Fibroblast of villous mesenchyme (primary cell): ENCODE measurements around the gene LSMEM2. TPM values are rescaled to one million over a fixed set of nuclear protein-coding genes. Genes with fewer than 3 reads are reported as not detected.

ENCODE experiments used
- DNase-seq: peaks from one replicate; pipeline ENCODE4 v3.0.0-alpha.2; 2010; ENCODE audit warnings: low read depth
- H3K4me3 ChIP-seq: 2 replicates; pipeline ENCODE4 v1.5.1; 2011; ENCODE audit warnings: low read depth, mild to moderate bottlenecking, low read length
- CTCF ChIP-seq: IDR thresholded peaks from 2 replicates; pipeline ENCODE4 v1.5.1; 2012; ENCODE audit warnings: low read depth, mild to moderate bottlenecking, low read length; ENCODE audit not compliant: insufficient read depth
- total RNA-seq: library from RNA; depleted of rRNA; stranded (reverse); fragments of >200 nt; gene quantifications from 2 replicates; pipeline ENCODE4 v1.2.3, GENCODE V29; 2012

LSMEM2 gene
- total RNA-seq, 1 donor, result not detected

DNA sequence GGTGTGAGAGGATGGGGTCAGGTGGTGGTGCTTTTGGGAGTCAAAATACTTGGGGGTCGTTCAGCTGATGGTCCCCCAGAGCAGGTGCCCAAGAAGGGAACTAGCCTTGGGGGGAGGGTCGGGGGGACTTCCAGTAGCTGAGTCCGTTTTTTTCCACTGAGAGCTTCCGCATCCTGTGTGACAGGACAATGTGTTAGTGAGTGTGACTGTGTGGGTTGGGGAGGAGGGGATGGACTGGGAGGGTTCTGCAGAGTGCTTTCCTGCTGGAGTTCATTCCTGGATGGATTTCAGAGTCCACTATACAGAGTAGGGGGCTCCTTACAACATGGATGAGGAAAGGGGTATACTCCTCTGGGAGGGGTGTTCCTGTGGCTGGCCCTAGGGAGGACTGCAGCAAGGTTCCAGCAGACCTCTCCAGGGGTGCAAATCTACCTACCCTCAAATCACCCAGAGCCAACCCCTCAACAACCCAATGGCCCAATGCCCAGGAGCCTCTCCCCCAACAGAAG is 44.3 kb downstream of the LSMEM2 start:
- H3K4me3 ChIP-seq, result no peak overlapping the region
- no peak for DNase-seq
- no peak for TF ChIP-seq CTCF

DNA sequence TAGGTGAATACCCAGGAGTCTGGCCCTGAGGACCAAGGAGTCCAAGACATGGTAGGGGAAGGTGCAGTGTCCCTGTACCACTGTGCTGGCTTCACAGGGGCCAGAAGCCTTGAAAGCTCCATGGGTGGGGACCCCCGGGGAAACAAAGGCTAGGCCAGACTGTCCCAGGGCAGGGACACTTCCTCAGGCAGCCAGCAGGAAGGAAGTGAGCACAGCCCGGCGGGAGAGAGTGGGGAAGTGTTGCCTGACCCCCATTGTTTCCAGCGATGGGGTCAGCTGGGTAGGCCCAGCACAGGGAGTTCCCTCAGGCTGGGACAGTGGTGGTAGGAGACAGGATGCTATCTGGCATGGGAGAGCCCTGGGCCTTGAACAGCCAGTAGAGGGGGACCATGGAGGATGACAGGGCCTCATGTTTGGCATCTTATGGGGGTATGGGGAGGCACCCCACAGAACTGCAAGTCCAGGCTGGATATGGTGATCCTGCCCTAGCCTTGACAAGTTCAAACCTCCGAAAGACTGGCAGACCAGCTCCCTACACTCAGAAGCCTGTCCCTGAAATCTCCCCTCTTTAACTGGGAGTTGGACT is 44.8 kb downstream of the LSMEM2 start:
- TF ChIP-seq CTCF, result no peak

DNA sequence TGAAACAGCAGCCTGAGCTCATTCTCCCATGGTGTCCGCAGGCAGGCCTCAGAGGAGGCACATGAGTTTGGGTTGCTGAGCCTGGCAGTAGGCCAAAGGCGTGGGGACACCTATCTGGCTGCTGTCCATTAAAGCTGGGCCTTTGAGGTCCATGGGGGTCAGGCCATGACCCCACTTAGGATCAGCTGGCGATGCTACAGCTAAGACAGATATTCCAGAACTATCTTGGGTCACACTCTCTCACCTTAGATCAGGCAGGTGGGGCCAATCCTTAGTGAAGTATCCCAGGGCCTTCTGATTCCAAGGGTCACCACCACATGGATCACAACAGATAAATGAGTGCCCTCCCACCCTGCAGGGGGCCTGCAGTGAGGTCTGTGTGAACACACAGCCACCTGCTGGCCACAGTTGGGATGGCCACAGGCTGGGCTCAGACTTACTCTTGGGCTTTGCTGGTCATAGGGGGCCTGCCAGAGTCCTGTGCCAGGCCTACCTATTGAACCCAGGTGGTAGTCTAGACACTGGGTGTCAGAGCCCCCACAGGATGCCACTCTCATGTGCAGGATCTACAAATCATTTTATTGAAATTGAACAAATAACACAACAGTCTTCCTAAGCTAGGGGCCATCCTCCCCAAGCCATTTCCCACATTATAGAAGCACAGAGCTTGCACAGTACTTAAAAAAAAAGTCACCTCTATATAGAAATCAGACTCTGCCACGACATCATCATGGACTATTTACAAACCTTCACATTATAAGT is 45.6 kb downstream of the LSMEM2 start:
- TF ChIP-seq CTCF, result peak; percentile 91
- peak; percentile 64 for DNase-seq
- no peak overlapping the region for H3K4me3 ChIP-seq

More for the DNA sequence above, 44.8 kb downstream of the LSMEM2 start:
- no peak overlapping the region for H3K4me3 ChIP-seq
- no peak for DNase-seq

DNA sequence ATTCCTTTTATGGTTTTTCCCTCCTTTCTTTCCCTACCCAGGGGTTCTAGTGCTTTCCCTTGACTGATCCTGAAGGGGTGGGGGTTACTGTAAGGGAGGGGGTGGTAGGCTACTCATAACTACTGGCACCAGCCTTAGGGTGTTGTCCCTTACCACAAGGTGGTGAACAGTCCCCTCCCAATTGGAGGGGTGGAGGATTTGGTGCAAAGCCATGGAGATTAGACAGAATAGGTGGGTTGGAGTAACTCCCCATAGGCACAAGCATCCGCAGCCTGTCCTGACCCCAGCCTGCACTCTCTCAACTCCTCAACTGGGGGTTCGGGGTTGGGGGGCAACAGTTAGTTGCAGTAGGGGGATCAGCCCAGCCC is 46.2 kb downstream of the LSMEM2 start:
- no peak for TF ChIP-seq CTCF

DNA sequence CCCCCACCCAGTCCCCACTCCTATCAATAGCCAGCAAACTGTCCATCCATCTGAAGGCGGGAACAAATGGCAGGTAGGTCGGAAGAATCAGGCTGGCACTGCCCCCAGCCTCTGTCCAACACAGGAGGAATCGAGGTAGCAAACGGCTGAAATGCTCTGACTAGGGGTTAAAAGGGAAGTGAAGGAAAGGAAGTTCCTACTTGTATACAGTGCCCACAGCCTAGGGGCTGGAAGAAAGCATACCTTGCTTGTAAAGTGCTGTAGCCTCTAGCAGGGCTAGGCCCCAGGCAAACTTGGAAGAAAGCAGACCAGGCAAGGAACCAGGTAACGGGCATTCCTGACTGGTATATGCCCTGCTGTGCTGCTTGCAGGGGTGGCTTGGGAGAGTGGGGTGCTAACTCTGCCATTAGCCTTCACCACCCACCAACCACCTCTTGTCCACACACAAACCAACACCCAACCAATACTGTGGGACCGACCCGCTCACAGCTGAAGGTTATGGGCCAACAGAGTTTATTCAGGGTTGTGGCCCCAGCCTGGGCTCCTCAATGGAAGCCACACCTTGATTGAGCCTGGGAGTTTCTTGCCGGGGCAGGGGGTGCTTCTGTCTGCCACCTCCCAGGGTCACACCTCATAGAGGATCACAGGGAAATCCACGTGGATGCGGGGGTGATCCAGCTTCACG is 46.8 kb downstream of the LSMEM2 start:
- TF ChIP-seq CTCF, result no peak
- no peak overlapping the region for H3K4me3 ChIP-seq
- no peak for DNase-seq

More for the DNA sequence above, 46.2 kb downstream of the LSMEM2 start:
- H3K4me3 ChIP-seq, result no peak overlapping the region
- no peak for DNase-seq

GRCh38 chr3:50326182-50326541 is 47.3 kb downstream of the LSMEM2 start:
- TF ChIP-seq CTCF, result no peak
- DNase-seq, result no peak
- no peak overlapping the region for H3K4me3 ChIP-seq
